HepG2 (cell line): ENCODE data around the gene NFS1. TPM values are rescaled to one million over a fixed set of nuclear protein-coding genes. Genes with fewer than 3 reads are reported as not detected.
"Not testable (repeated sequence)": the region's sequence is repeated elsewhere in the genome, so short reads cannot be mapped to it uniquely, and the experiment has no call there.

Source experiments
- ATAC-seq: fragments of 200-7000 bp; cut with Tn5 transposase; 3 replicates; pipeline ENCODE4 v1.9.1; 2020; ENCODE audit warnings: mild to moderate bottlenecking, moderate library complexity
- BruUV-seq: library from RNA; stranded (reverse); fragments of 400-500 nt; replicated peaks from 2 replicates; lab custom pipeline; 2021; lab: Mats Ljungman, UMichigan
- CTCF ChIA-PET: fragments of 300-600 bp; formaldehyde crosslinking; extraction: SDS; loops from one replicate; lab custom pipeline; 2021; ENCODE audit warnings: low total read pairs, inconsistent platforms, low intra/inter-chr PET ratio; lab: Yijun Ruan, JAX
- POLR2A ChIA-PET: fragments of 350-600 bp; sonication (Branson Sonifier 250); formaldehyde crosslinking; loops from one replicate; lab custom pipeline; 2020; ENCODE audit warnings: antibody characterized with exemption, inconsistent platforms; lab: Yijun Ruan, JAX
- DNase-seq: peaks from one replicate; pipeline ENCODE4 v3.0.0-alpha.2; 2015; ENCODE audit warnings: low spot score
- FAIRE-seq: peaks from 3 replicates; lab custom pipeline; 2011; peaks lifted over from hg19 to GRCh38; lab: Jason Lieb, UNC
- H2AFZ ChIP-seq: one replicate; pipeline ENCODE4 v1.6.1; 2011; ENCODE audit warnings: low read length, inconsistent platforms
- H3K27ac ChIP-seq: fragments of 300-600 bp; 3 replicates; pipeline ENCODE4 v1.8.0; 2011; ENCODE audit warnings: mixed run types, mild to moderate bottlenecking, mixed read lengths, low read length, inconsistent platforms; ENCODE audit not compliant: insufficient read depth; ENCODE audit errors: extremely low read length
- H3K27me3 ChIP-seq, 2 experiments: fragments of 200-600 bp in 1 of 2; 2 replicates in 1 of 2; 3 replicates in 1 of 2; pipeline versions ENCODE4 v1.6.0 to v1.8.0; 2011; ENCODE audit warnings: low read length in 2 of 2, mild to moderate bottlenecking in 2 of 2, moderate library complexity in 2 of 2, inconsistent platforms in 1 of 2; ENCODE audit not compliant: insufficient read depth in 2 of 2, control insufficient read depth in 1 of 2
- H3K36me3 ChIP-seq, 2 experiments: fragments of 200-600 bp in 1 of 2; replicated peaks in 1 of 2; 2 replicates in 1 of 2; 3 replicates in 1 of 2; pipeline versions ENCODE4 v1.5.1 to v1.8.0; 2011; ENCODE audit warnings: low read length in 2 of 2, inconsistent platforms in 1 of 2; ENCODE audit not compliant: insufficient read depth in 2 of 2, control insufficient read depth in 1 of 2
- H3K4me1 ChIP-seq: 2 replicates; pipeline ENCODE4 v1.5.1; 2012; ENCODE audit warnings: low read length, inconsistent platforms; ENCODE audit not compliant: insufficient read depth
- H3K4me2 ChIP-seq: 2 replicates; pipeline ENCODE4 v1.6.0; 2011; ENCODE audit warnings: low read depth, low read length, inconsistent platforms
- H3K4me3 ChIP-seq, 3 experiments: fragments of 200-600 bp in 1 of 3; sonication (generic), shearing (Covaris generic) in 1 of 3; replicated peaks in 1 of 3; 2 replicates each; pipeline ENCODE4 v1.5.1; 2011 to 2016; ENCODE audit warnings: low read length in 3 of 3, inconsistent platforms in 2 of 3, low read depth in 2 of 3, mild to moderate bottlenecking in 2 of 3, control low read depth in 1 of 3, mixed read lengths in 1 of 3; ENCODE audit not compliant: insufficient read depth in 1 of 3
- H3K79me2 ChIP-seq: one replicate; pipeline ENCODE4 v1.6.1; 2011; ENCODE audit warnings: low read length, inconsistent platforms; ENCODE audit not compliant: insufficient read depth
- H3K9ac ChIP-seq: 2 replicates; pipeline ENCODE4 v1.6.0; 2011; ENCODE audit warnings: mild to moderate bottlenecking, low read depth, low read length, inconsistent platforms; ENCODE audit not compliant: insufficient read depth
- H3K9me3 ChIP-seq: 2 replicates; pipeline ENCODE4 v1.5.1; 2012; ENCODE audit warnings: mild to moderate bottlenecking, low read length
- H4K20me1 ChIP-seq: 2 replicates; pipeline ENCODE4 v1.6.0; 2011; ENCODE audit warnings: inconsistent platforms, mild to moderate bottlenecking, low read length, moderate library complexity; ENCODE audit not compliant: insufficient read depth
- ATF7-NPFF ChIP-seq: sonication (generic); formaldehyde crosslinking; IDR thresholded peaks from 2 replicates; pipeline ENCODE4 v1.8.1; 2023; ENCODE audit warnings: mild to moderate bottlenecking, low read depth, missing genetic modification reagents, moderate library complexity
- BORCS8-MEF2B ChIP-seq: sonication (generic); formaldehyde crosslinking; IDR thresholded peaks from 2 replicates; pipeline ENCODE4 v1.8.0; 2022; ENCODE audit warnings: mild to moderate bottlenecking, missing genetic modification reagents
- CREB1 ChIP-seq, 2 experiments: fragments of 450-650 bp in 1 of 2; IDR thresholded peaks; 2 replicates each; pipeline ENCODE4 v1.6.1; 2016 to 2017; ENCODE audit warnings: control low read depth in 1 of 2, mild to moderate bottlenecking in 1 of 2, missing compliant biosample characterization in 1 of 2, missing genetic modification characterization in 1 of 2
- CREB3 ChIP-seq: sonication (generic); formaldehyde crosslinking; IDR thresholded peaks from 2 replicates; pipeline ENCODE4 v1.5.0; 2020; ENCODE audit warnings: missing genetic modification reagents
- KDM5B ChIP-seq: sonication (generic); formaldehyde crosslinking; IDR thresholded peaks from 2 replicates; pipeline ENCODE4 v1.4.0; 2020; ENCODE audit warnings: missing genetic modification reagents, mild to moderate bottlenecking, borderline replicate concordance
- MED8 ChIP-seq: sonication (generic); formaldehyde crosslinking; IDR thresholded peaks from 2 replicates; pipeline ENCODE4 v1.8.1; 2023; ENCODE audit warnings: mild to moderate bottlenecking, missing genetic modification reagents; ENCODE audit not compliant: insufficient replicate concordance
- MEF2D ChIP-seq: sonication (generic); formaldehyde crosslinking; IDR thresholded peaks from 2 replicates; pipeline ENCODE4 v1.5.1; 2020; ENCODE audit warnings: mild to moderate bottlenecking, missing genetic modification reagents
- SOX6 ChIP-seq, 2 experiments: fragments of 450-650 bp in 1 of 2; sonication (generic) in 1 of 2; formaldehyde crosslinking in 1 of 2; IDR thresholded peaks; 2 replicates each; pipeline versions ENCODE4 v1.4.0 to v1.6.1; 2017 to 2020; ENCODE audit warnings: antibody characterized with exemption in 1 of 2, mild to moderate bottlenecking in 1 of 2, missing genetic modification reagents in 1 of 2
- TCF12 ChIP-seq, 2 experiments: fragments of 450-650 bp in 1 of 2; sonication (generic) in 1 of 2; formaldehyde crosslinking in 1 of 2; IDR thresholded peaks; 2 replicates each; pipeline versions ENCODE4 v1.6.1 to v1.8.0; 2017 to 2022; ENCODE audit warnings: antibody characterized with exemption in 1 of 2, mild to moderate bottlenecking in 1 of 2, missing genetic modification reagents in 1 of 2, moderate library complexity in 1 of 2
- ZFY ChIP-seq: sonication (generic); formaldehyde crosslinking; IDR thresholded peaks from 2 replicates; pipeline ENCODE4 v1.4.0; 2020; ENCODE audit warnings: missing genetic modification reagents
- ZMYM3 ChIP-seq: sonication (generic); formaldehyde crosslinking; IDR thresholded peaks from 2 replicates; pipeline ENCODE4 v1.5.1; 2020; ENCODE audit warnings: mild to moderate bottlenecking, missing genetic modification reagents
- ZNF121 ChIP-seq: sonication (generic); formaldehyde crosslinking; IDR thresholded peaks from 2 replicates; pipeline ENCODE4 v1.5.0; 2020; ENCODE audit warnings: mild to moderate bottlenecking, missing genetic modification reagents
- ZNF160 ChIP-seq: sonication (generic); formaldehyde crosslinking; IDR thresholded peaks from 2 replicates; pipeline ENCODE4 v1.8.0; 2022; ENCODE audit warnings: mild to moderate bottlenecking, inconsistent platforms, missing genetic modification reagents
- ZNF275 ChIP-seq: sonication (generic); formaldehyde crosslinking; IDR thresholded peaks from 2 replicates; pipeline ENCODE4 v1.8.0; 2022; ENCODE audit warnings: missing genetic modification reagents, mild to moderate bottlenecking, inconsistent platforms, borderline replicate concordance
- WGBS: methylation state at CpG from one replicate; pipeline ENCODE4 v1.1.6; 2017; ENCODE audit warnings: low lambda C conversion rate; 5-methylcytosine and 5-hydroxymethylcytosine counted together
- in situ Hi-C: cut with HindIII; loops from 2 replicates; pipeline ENCODE4 v1.10.0; 2017; ENCODE audit warnings: low pct_unique_long_range_greater_than_20kb; ENCODE audit not compliant: extremely low pct_ligation_motif_present
- intact Hi-C: fragments of 100-400 bp; cut with micrococcal nuclease; formaldehyde crosslinking; loops from one replicate; pipeline ENCODE4 v1.10.0; 2022; ENCODE audit not compliant: unreplicated experiment
- polyA plus RNA-seq, 8 experiments: library from polyadenylated mRNA; depleted of rRNA in 3 of 8; stranded (reverse) in 7 of 8; unstranded in 1 of 8; fragments of >200 nt; fragmentation: Illumina TruSeq in 4 of 8; extraction: Trizol in 4 of 8; gene quantifications; 2 replicates each; pipeline versions ENCODE4 v1.2.1 to v1.2.3, GENCODE V29; 2011 to 2016; ENCODE audit warnings: low read depth in 4 of 8, missing spikeins in 1 of 8, mixed read lengths in 1 of 8; ENCODE audit not compliant: insufficient read depth in 1 of 8
- total RNA-seq, 5 experiments: library from RNA; depleted of rRNA; stranded (reverse); fragments of >200 nt; fragmentation: Illumina TruSeq; extraction: Trizol; gene quantifications; 2 replicates each; pipeline ENCODE4 v1.2.3, GENCODE V29; 2016; ENCODE audit warnings: low read depth in 1 of 5

NFS1 gene
- total and polyA plus RNA-seq, 2 of the 13 experiments (the other 11 are each of a cell fraction or from before 2014, with no cell fraction given) = 65.9 to 88.1 TPM

GRCh38 chr20:35744492-35744841 is 45.3 kb upstream of the NFS1 start:
- intact Hi-C loops (loop anchor here (5.0 kb wide), 1 partner anchor 127 kb away; the partner anchor contains the start of gene SPAG4), in situ Hi-C loops (loop anchor here (5.0 kb wide), 1 partner anchor 138 kb away; no protein-coding TSS in a partner anchor)
- Histone ChIP-seq H4K20me1 (peaks cover 22% of the 10 kb centered on the region), H3K27ac (peak overlapping the region; percentile 96), H3K4me3 (peak overlapping the region in 1 of 3 experiments; percentile 77; a peak in 1 of 6 replicates), H3K9ac (peak overlapping the region; percentile 99), H3K36me3 (peaks cover 0 to 13% of the 10 kb centered on the region in 2 experiments; a peak in 3 of 5 replicates), H3K79me2 (peaks cover 36% of the 10 kb centered on the region), H3K4me1 (peaks cover 27% of the 10 kb centered on the region)
- BruUV-seq; H3K9me3 ChIP-seq; DNase-seq; FAIRE-seq; CTCF ChIA-PET; H3K4me2 ChIP-seq; ATAC-seq; H2AFZ ChIP-seq; H3K27me3 ChIP-seq; TF ChIP-seq SOX6, CREB1, TCF12 (IDR thresholded peaks at IDR 0.05): not testable (repeated sequence)
- POLR2A ChIA-PET = interaction anchor here (0.8 to 8.6 kb wide), 10 partner anchors 10 to 394 kb away, joined by 3 to 461 read pairs (median 72); partner anchors contain the start of genes CPNE1, NFS1, PHF20 and RBM12
- TF ChIP-seq ZNF160 (CRISPR knock-in tag) = 0 out of 2 replicates have a peak, but pooled peaks have one; percentile 32
- TF ChIP-seq MEF2D = 0 out of 2 replicates have a peak, but pooled peaks have one; percentile 0
- TF ChIP-seq SOX6 (CRISPR knock-in tag; IDR thresholded peaks at IDR 0.05) = peak; percentile 54; the same call in 1 of the 2 replicates
- TF ChIP-seq BORCS8-MEF2B (CRISPR knock-in tag) = 0 out of 2 replicates have a peak, but pooled peaks have one; percentile 42
- TF ChIP-seq MED8 (CRISPR knock-in tag) = peak; percentile 47
- 0 out of 2 replicates have a peak, but pooled peaks have one; percentile 21 for TF ChIP-seq KDM5B (CRISPR knock-in tag)
- TF ChIP-seq ZMYM3 (CRISPR knock-in tag) = peak; percentile 49; the same call in 1 of the 2 replicates
- 0 out of 2 replicates have a peak, but pooled peaks have one; percentile 15 for TF ChIP-seq CREB3
- 0 out of 2 replicates have a peak, but pooled peaks have one; percentile 12 for TF ChIP-seq CREB1 (CRISPR knock-in tag; IDR thresholded peaks at IDR 0.05)
- peak; percentile 96 for TF ChIP-seq ZNF121 (CRISPR knock-in tag)
- 0 out of 2 replicates have a peak, but pooled peaks have one; percentile 61 for TF ChIP-seq ZNF275 (CRISPR knock-in tag)
- TF ChIP-seq ZFY (CRISPR knock-in tag) = peak; percentile 12; the same call in 1 of the 2 replicates
- TF ChIP-seq TCF12 (CRISPR knock-in tag; IDR thresholded peaks at IDR 0.05) = 0 out of 2 replicates have a peak, but pooled peaks have one; percentile 1
- TF ChIP-seq ATF7-NPFF (CRISPR knock-in tag) = 0 out of 2 replicates have a peak, but pooled peaks have one; percentile 36
- 92% methylated on average over 3 of the region's 3 CpGs for WGBS
